Ishikawa (cell line): Measurements from ENCODE around the gene GUCY1B1.

Source experiments
- TAF1 ChIP-seq: IDR thresholded peaks from 2 replicates; pipeline ENCODE4 v1.6.1; 2012; ENCODE audit warnings: low read depth, mild to moderate bottlenecking
- TEAD4 ChIP-seq: IDR thresholded peaks from 2 replicates; pipeline ENCODE4 v1.6.1; 2012

DNA sequence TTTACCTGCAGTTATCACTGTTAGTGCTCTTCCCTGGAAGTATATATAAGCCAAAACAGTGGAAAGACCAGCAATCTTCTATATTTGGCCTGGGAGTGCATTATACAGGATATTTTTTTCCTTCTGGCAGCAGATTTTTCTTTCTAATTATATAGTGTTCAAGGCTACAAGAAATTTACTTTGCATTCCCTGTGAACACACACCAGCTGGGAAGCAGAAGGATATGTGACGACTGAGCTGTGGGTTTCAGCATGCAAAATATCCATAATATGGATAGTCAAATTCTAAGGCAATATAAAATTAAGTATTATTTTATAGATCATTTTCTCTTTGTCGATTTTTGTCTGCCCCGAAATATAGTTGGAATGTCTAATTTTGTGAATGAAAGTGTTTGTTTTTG lies 31.2 kb downstream of the GUCY1B1 start:
- TF ChIP-seq TAF1 (no peak), TEAD4 (no peak)
